HG03039 (cell line): Measurements from ENCODE around the gene CRYBB3.
"Not testable (repeated sequence)": the region's sequence is repeated elsewhere in the genome, so short reads cannot be mapped to it uniquely, and the experiment has no call there.

ENCODE experiments used
- ATAC-seq: cut with Tn5 transposase; IDR thresholded peaks from one replicate; pipeline ENCODE4 v1.9.1; 2021; ENCODE audit warnings: mild to moderate bottlenecking, moderate library complexity; ENCODE audit not compliant: unreplicated experiment

Gene CRYBB3

GRCh38 chr22:25174888-25175411 is 24.7 kb upstream of the CRYBB3 start:
- ATAC-seq: no peak

GRCh38 chr22:25176175-25176574 is 23.5 kb upstream of the CRYBB3 start:
- no peak for ATAC-seq

DNA sequence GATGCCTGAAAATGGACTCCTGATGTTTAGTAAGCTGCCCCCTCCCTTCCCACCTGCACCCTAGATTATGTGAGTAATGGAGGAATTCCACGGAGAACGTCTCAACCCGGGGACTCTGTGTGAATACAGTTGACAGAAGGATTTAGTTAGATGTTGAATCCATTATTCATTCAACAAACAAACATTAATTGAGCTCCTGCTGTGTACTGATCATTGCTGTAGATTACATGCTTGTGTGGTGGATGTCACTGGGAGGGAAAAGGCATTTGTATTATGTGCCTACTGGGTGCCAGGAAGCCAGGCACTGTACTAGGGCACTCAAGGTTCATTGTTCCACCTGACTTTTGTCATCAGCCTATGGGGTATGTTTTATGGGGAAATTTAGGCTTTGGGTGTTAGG is 22.9 kb upstream of the CRYBB3 start:
- no peak for ATAC-seq

GRCh38 chr22:25177226-25177625 is 22.4 kb upstream of the CRYBB3 start:
- ATAC-seq: no peak

DNA sequence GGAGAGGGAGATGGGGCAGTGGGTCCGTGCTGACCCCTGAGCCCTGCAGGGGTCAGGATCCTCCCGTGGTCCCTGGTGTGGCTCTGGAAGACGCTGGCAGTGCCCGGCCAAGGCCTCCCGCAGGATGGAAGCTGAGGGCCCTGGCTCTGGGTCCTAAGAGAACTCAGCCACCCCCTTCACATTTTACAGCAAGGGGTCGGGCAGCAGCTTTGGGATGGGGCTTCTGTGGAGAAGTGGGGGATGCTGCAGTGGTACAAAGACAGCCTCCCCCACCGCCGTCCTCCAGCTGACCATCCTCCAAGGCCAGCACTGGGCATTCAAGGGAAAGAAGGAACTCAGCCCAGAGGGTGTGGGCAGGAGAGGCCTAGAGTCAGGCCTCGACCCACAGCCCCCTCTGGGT is 21.8 kb upstream of the CRYBB3 start:
- no peak for ATAC-seq

DNA sequence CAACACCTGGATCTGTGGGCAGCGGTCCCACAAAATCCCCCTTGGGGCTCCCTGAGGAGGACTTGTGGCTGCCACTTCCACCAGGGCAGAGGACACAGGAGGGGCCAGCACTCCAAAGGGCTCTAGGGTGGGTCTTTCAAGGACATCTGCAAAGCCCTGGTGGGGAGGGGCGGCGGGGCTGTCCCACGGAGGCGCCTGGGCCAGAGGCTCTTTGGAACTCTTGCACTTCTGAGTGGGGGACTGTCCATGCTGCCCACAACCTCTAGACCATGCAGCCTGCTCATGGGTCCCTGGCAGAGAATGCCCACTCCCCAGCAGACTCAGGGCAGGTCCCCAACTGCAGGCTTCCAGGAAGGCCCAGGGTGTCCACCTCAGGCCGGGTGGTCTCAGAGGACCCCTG is 21.3 kb upstream of the CRYBB3 start:
- ATAC-seq: not testable (repeated sequence)

- not testable (repeated sequence) for ATAC-seq
Observed at GRCh38 chr22:25178869-25179631, 20.6 kb upstream of the CRYBB3 start.

DNA sequence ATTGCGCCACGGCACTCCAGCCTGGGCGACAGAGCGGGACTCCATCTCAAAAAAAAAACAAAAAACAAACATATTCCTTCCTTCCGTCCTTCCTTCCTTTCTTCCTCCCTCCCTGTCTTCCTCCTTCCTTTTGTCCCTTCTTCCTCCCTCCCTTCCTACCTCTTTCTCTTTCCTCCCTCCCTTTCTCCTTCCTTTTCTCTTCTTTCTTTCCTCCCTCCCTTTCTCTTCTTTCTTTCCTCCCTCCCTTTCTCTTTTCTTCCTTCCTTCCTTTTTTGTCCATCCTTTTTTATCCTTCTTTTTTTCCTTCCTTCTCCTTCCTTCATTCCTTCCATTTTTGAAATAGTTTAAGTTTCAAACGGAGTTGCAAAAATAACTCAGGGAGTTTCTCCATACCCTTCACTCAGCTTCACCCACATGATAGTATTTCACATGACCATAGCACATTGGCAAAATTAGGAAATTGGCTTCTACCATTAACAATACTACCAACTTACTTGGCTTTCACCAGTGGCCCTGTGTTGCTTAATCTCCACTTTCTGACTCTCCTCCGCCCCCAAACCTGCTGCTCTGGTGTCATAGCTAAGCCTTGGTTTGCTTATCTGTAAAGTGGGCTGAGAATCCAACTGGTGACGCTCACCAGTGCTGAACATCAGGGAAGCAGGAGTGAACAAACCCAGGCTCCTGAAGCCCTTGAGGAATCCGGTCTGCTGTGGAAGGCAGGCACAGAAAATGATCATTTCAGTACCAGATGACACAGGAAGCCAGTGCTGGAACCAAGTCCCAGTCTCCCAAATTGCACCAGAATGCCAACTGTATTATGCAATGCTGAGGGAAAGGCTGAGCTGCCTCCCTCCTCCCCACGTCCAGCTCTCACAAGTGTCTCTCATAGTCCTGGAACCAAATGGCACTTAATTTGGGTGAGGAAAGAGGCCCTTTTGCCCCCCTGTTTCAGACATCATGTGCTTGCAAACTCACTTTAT is 17.2 kb upstream of the CRYBB3 start:
- no peak for ATAC-seq

- ATAC-seq: no peak
Observed at GRCh38 chr22:25183949-25184619, 15.6 kb upstream of the CRYBB3 start.

DNA sequence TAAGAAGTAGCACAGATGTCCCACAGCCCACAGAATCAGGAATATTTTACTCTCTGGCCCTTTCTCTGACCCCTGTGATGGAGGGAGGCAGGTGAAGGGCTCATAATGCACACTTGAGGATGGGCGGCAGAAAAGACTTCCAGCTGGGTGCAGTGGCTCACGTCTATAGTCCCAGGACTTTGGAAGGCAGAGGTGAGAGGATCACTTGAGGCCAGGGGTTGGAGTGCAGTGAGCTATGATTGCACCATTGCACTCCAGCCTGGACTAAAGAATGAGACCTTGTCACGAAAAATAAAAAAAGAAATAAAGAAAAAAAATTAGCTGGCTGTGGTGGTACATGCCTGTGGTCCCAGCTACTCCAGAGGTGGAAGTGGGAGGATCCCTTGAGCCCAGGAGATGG is 13.5 kb upstream of the CRYBB3 start:
- ATAC-seq: no peak

- ATAC-seq: no peak
Observed at GRCh38 chr22:25187469-25187868, 12.2 kb upstream of the CRYBB3 start.

- ATAC-seq: no peak
Observed at GRCh38 chr22:25192406-25192805, 7.3 kb upstream of the CRYBB3 start.

DNA sequence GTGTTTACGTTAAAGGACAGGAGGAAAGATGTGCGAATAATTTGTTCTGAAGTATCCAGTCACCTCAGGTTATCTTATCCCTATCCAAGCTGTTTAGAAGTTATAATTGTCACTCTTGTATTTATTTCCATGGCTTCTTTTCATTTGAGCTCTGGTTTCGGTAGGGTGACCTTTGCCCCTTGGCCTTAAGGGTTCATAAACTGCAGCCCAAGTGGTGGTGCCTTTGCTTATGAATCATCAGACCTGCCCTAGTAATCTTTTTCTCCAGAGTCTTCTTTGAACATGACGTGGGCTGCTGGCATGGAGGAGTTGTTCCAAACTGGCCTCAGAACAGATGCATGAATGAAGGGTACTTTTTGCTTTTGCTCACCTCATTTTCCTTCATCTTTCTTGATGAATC is 6.5 kb upstream of the CRYBB3 start:
- no peak for ATAC-seq

DNA sequence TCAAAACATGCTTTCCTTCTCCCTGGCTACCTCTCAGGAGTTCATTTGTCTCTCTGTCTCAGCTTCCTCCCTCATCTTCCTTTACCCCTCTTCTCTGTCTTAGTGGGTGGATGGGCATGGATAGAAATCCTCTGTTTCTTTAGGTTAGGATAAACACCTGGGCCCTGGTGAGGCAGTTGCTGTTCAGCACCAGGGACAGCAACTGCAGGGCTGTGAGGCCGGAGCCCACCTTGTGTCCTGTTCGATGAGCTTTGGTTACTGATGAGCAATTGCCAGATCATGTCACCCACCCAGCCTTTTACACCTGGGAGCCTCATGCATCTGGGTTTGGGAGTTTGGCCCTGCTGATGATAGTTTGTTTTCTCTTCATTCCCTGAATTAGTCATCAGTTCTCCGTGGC is 6.1 kb upstream of the CRYBB3 start:
- no peak for ATAC-seq

DNA sequence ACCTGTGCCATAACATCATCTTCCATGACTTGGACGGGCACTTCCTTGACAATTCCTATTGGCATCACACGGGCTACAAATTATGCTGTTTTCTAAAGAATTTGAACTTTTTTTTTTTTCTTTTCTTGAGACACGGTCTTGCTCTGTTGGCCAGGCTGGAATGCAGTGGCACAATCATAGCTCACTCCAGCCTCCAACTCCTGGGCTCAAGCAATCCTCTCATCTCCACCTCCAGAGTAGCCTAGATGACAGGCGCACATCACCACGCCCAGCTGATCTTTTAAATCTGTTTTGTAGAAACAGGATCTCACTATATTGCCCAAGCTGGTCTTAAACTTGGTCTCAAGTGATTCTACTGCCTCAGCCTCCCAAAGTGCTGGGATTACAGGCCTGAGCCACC is 3.3 kb upstream of the CRYBB3 start:
- ATAC-seq: no peak

DNA sequence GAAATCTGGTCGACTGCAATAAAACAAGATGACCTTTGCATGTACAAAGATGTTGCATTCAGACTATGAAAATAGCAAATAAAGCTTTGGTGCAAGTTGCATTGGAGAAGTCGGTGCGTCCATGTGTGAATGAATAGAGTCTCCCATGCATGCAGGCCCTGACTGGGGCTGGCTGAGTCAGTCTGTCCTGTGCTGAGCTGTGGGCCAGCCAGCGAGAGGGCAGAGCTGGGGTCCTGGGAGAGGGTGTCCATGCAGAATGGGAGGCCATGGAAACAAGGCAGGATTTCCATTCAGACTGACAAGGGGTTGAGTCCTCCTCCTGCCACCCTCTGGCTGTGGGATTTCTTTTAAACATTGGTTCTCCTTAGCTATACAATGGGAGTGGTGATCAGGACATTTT is 2.3 kb upstream of the CRYBB3 start:
- no peak for ATAC-seq

GRCh38 chr22:25200967-25201366 is 1.3 kb downstream of the CRYBB3 start:
- ATAC-seq: no peak

- no peak for ATAC-seq
Observed at GRCh38 chr22:25201557-25202273, 2.1 kb downstream of the CRYBB3 start.

- no peak for ATAC-seq
Observed at GRCh38 chr22:25202290-25202921, 2.7 kb downstream of the CRYBB3 start.

DNA sequence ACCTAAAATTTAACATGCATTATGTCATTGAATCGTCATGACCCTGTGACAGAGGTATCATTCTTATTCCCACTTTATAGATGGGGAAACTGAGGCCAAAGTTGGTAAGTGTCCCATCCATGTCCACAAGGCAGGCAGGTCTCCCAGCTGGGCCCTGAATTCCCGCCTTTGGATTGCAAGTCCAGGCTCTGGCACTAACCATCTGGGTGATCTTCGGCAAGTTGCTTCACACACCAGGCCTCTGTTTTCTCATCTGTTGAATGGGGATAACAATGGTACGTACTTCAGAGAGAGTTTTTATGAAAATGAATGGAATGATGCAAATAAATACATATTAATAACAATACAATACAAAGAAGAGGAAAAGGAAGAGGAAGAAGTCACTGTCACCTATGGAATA is 3.4 kb downstream of the CRYBB3 start:
- ATAC-seq: no peak
